Activated T-cell treated with anti-CD3 and anti-CD28 coated beads, Interleukin-2, amount 50 U/mL, for 1 hour (primary cell): Measurements from ENCODE around the gene TMPRSS12.
"Not testable (repeated sequence)": the region's sequence is repeated elsewhere in the genome, so short reads cannot be mapped to it uniquely, and the experiment has no call there.

ENCODE experiments used
- DNase-seq: peaks from one replicate; pipeline ENCODE4 v3.0.0-alpha.2; 2020

TMPRSS12 gene

DNA sequence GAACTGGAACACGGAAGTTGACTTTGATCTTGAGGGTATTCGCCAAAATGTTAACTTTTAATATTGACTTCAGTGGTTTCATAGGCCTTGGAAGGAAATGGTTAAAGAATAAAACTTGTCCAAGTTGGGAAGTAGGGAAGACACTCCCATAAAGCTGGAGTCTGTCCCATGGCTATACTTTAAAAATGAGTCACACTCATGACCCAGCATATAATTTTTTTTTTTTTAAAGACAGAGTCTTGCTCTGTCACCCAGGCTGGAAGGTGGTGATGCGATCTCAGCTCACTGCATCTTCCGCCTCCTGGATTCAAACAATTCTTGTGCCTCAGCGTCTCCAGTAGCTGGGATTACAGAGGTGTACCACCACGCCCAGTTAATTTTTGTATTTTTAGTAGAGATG is 19.6 kb downstream of the TMPRSS12 start:
- DNase-seq = no peak

DNA sequence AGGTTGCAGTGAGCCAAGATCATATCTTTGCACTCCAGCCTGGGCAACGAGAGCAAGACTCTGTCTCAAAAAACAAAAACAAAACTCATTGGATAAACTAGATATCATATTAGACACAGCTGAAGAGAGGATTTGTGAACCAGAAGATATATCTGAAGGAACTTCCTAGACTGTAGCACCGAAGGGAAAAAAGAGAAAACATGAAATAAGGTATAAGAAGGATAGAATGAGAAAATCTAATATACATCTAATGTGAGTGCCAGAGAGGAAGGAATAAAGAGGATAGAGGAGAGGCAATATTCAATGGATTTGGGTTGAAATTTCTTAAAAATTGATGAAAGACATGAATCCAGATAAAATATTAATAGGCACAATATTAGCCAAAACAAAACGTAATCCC is 22.5 kb downstream of the TMPRSS12 start:
- DNase-seq = no peak

DNA sequence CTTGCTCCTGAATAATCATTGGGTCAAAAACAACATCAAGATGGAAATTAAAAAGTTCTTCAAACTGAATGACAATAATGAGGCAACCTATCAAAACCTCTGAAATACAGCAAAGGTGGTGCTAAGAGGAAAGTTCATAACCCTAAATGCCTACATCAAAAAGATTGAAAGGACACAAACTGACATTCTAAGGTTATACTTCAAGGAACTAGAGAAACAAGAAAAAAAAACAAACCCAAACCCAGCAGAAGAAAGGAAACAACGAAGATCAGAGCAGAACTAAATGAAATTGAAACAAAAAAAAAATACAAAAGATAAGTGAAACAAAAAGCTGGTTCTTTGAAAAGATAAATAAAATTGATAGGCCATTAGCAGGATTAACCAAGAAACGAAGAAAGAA is 26.2 kb downstream of the TMPRSS12 start:
- DNase-seq = not testable (repeated sequence)

DNA sequence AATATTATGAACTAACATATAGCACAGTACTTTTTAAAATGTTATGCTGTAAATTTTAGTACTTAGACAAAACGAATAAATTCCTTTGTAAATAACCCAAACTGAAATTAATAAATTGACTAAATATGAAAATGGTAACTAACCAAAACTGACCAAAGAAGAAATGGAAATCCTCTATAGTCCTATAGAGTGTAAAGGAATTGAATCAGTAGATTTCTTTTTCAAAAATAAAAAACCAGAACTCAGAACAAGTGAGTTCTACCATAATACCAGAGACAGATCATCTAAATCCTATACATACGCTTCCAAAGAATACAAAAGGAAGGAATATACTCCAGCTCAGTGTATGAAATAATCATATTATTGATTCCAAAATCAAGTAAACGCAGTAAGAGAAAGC is 39.8 kb downstream of the TMPRSS12 start:
- DNase-seq = no peak

DNA sequence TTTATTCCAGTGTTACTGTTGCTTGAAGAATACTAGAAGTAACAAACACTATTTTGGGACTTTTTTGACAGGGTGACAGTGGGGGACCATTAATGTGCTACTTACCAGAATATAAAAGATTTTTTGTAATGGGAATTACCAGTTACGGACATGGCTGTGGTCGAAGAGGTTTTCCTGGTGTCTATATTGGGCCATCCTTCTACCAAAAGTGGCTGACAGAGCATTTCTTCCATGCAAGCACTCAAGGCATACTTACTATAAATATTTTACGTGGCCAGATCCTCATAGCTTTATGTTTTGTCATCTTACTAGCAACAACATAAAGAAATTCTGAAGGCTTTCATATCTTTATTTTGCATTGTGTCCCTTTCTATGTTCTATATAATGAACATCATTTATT is 44.5 kb downstream of the TMPRSS12 start:
- no peak for DNase-seq

DNA sequence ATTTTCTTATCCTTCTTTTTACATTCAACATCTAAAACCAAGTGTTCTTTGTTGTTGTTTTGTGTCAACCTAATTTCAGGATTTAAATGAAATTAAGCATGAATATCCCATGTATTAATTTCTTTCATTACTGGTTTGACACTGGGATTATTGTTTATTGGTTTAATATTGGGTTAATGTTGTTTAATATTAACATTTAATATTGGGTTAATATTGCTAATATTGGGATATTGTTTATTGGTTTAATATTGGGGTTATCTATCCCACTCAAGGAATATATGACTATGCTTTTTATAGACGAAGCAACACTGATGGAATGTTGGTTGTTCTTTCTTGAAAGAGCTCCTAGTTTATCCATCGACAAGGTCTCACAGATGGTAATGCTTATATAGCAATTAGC is 45.9 kb downstream of the TMPRSS12 start:
- no peak for DNase-seq

DNA sequence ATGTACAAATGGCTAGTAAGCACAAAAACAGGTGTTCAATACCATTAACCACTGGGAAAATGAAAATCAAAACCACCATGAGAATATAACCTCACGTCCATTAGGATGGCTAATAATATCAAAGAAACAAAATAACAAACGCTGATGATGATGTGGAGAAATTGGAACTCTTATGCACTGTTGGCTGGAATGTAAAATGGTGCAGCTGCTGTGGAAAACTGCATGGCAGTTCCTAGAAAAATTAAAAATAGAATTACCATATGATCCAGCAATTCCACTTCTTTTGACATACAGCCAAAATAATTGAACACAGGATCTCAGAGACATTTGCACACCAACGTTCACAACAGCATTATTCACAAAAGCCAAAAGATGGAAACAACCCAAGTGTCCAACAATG is 51.5 kb downstream of the TMPRSS12 start:
- DNase-seq = no peak

DNA sequence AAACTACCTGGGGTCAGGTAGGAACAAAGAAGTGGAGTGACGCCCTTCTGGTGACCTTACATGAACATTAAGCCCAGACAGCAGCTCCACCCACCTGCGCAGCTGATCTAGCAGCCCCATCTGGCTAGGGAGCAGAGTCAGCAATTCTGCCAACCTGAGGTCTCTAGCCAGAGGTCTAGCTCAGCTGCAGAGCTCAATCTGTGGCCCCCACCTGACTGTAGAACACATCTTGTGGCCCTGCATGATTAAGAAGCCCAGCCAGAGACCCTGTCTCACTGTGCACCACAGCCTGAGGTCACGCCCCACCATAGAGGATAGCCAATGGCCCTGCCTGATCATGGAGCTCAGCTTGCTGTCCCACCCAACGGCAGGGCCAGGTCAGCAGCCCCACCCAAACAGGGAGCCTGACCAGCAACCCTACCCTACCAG is 59.0 kb downstream of the TMPRSS12 start:
- DNase-seq = no peak

DNA sequence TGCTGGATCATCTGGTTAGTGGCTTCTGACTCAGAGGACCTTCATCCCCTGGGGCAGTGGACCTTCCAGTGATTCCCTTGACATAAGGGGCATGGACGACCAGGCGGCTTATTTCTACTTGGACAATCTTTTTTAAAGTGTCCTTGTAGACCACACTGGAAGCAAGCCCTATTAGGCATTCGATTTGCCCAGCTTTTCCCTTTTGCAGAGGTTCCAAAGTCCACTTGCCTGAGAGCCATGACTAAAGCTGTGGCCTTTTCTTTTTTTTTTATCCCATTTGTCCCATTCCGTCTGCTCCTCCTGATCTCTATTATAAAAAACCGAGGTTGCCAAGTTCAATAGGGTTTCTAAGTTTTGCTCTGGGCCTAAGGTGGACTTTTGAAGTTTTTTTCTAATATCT is 65.8 kb downstream of the TMPRSS12 start:
- DNase-seq = not testable (repeated sequence)

DNA sequence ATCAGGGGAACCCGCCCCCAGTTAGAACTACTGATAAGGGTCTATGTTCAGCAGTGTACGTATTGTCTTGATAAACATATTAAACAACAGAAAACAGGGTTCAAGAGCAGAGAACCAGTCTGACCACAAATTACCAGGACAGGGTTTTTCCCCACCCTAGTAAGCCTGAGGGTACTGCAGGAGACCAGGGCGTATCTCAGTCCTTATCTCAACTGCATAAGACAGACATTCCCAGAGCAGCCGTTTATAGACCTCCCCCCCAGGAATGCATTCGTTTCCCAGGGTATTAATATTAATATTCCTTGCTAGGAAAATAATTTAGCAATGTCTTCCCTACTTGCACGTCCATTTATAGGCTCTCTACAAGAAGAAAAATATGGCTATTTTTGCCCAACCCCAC is 69.6 kb downstream of the TMPRSS12 start:
- DNase-seq = not testable (repeated sequence)

DNA sequence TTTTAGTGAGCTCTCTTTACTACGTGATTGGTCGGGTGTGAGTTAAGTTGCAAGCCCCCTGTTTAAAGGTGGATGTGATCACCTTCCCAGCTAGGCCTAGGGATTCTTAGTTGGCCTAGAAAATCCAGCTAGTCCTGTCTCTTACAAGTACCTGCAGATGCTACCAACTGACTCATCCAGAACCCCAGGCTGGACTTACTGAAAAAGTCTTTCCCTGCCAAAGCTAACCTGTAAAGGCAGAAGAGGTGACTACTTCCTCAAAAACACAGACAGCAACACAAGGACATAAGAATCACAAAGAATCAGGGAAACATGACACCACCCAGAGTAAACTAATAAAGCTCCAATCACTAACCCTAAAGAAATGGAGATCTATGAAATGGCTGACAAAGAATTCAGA is 70.5 kb downstream of the TMPRSS12 start:
- no peak for DNase-seq

DNA sequence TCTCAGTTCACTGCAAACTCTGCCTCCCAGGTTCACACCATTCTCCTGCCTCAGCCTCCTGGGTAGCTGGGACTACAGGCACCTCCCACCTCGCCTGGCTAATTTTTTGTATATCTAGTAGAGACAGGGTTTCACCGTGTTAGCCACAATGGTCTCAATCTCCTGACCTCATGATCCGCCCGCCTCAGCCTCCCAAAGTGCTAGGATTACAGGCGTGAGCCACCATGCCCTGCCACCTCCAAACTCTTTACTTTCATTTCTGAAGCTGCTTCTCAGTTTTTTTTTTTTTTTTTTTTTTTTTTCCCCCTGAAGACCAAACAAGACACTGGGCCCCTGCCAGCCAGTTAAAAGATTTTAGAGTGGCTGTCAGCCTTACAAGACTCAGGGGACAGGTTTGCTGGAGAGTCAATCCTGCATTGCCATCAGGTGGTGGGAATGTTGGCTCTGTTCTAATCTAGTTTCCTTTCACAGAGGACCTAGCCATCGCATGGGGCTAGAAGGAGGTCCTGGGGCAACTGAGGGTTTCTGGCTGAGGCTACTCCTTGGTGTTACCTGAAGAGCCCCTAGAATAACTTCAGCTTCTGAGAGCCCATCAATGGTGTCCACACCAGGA is 72.3 kb downstream of the TMPRSS12 start:
- DNase-seq = no peak

DNA sequence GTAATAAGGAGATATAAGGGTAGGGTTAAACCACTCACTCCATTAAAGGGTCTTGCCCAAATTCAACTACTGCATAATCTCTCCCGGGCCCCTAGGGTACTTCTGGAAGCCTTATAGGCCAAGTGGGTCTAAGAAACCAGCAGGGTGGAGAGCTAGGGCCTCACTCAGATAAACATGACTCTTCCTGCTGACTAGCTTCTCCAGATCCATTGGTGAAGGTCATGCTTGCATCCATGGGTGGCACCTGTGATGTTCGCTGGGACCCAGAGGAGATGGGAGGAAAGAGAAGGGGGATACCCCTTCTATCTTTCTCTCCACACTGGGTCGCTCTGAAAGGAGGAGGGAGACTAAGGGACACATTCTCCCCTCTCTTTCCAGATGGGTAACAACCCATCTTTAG is 73.6 kb downstream of the TMPRSS12 start:
- DNase-seq = no peak

DNA sequence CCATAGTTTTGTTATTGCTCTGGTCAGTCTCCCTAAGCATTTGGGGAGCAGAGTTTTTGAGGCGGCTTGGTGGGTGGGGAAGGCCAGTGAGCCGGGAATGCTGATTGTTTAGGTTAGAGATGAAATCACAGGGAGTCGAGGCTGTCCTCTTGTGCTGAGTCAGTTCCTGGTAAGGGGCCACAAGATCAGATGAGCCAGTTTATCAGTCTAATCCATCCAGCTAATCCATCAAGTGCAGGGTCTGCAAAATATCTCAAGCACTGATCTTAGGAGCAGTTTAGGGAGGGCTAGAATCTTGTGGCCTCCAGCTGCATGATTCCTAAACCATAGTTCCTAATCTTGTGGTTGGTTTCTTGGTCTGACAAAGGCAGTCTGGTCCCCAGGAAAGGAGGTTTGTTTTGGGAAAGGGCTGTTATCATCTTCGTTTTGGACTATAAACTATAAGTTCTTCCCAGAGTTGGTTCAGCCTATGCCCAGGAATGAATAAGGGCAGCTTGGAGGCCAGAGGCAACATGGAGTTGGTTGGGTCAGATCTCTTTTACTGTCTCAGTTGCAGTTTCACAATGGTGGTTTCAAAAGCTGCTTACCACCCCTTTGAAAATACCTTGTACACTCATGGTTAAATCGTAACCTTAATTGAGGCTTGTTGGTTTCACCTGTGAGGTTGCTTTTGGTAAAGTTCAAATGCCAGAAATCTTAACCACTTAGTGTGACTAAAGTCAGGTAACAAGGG is 76.0 kb downstream of the TMPRSS12 start:
- no peak for DNase-seq

DNA sequence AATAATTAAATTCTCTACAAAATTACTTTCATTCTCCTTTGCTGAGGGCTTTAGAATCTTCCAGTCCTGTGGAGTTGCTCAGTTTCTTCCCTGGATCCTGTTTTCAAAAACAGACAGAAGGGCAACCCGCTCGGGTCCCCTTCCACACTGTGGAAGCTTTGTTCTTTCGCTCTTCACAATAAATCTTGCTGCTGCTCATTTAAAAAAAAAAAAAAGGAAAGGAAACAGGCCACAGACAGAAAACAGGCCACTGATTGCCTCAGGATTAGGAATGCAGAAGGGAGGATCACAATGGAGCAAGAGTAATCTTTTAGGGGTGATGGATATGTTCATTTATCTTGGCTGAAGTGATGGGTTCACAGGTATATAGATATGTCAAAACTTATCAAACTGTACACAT is 80.1 kb downstream of the TMPRSS12 start:
- DNase-seq = no peak

DNA sequence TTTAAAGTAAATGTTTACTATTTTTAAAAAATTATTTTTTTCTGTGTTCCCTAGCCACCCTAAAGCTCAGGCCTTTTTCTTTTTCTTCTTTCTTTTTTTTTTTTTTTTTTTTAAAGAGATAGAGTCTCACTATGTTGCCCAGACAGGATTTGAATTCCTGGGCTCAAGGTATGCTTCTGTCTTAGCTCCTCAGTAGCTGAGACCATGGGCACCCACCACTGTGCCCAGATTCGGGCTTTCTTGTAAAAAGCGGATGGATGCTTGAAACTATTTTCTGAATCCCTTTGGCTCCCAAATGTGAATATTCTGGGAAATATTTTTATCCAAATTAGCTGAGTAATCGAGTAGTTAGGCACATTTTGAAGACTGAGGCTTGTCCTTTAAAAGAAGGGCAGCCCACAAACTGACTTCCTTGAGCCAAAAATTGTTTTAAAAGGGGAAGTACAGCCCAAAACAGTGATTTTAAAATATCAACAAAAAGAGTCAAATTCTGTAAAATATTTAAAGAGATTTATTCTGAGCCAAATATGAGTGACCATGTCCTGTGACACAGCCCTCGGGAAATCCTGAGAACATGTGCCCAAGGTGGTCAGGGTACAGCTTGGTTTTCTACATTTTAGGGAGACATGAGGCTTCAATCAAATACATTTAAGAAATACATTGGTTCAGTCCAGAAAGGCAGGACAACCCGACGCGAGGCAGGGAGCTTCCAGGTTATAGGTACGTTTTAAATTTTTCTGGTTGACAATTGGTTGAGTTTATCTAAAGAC is 80.8 kb downstream of the TMPRSS12 start:
- no peak for DNase-seq

DNA sequence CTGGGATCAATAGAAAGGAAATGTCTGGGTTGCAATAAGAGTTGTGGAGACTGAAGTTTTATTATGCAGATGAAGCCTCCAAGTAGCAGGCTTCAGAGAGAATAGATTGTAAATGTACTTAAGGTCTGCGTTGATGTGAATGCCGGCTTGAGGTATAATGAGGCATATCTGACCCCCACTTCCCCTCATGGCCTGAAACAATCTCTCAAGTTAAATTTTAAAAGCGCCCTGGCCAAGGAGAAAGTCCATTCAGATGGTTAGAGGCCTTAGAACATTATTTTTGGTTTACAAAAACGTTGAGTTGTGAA is 81.4 kb downstream of the TMPRSS12 start:
- DNase-seq = no peak

DNA sequence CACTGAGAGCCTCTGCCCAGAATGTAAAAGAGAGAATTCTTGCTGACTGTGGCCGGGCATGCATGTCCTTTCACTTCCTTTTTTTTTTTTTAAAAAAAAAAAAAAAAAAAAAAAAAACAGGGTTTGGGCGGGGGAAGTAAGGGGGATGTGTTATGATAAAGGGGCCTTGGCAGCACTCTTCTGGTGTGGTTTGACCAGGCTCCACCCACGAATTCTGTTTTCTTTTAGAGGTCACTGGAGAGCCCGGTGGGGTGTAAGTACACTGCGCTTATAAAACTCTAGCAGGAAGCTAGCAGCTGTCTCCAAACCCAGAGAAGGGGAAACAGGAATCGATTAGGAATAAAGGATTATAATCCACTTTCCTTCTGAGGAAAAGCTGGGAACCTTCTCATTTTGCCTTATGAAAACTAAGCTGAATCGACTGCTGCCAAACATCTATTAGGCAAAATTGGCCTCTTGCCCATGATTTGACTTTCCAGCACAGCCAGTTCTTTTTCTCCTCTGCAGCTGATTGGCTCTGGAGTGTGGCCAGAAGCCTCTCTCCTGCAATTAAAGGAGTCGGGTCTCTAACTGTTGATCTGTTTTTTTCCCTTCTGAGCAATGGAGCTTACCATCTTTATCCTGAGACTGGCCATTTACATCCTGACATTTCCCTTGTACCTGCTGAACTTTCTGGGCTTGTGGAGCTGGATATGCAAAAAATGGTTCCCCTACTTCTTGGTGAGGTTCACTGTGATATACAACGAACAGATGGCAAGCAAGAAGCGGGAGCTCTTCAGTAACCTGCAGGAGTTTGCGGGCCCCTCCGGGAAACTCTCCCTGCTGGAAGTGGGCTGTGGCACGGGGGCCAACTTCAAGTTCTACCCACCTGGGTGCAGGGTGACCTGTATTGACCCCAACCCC is 82.0 kb downstream of the TMPRSS12 start:
- no peak for DNase-seq

DNA sequence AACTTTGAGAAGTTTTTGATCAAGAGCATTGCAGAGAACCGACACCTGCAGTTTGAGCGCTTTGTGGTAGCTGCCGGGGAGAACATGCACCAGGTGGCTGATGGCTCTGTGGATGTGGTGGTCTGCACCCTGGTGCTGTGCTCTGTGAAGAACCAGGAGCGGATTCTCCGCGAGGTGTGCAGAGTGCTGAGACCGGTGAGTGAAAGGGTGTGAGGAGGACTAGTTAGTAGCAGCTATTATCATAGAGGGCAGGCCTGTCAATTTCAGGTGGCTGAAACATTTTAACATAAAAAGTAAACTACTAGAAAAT is 82.6 kb downstream of the TMPRSS12 start:
- DNase-seq = no peak

DNA sequence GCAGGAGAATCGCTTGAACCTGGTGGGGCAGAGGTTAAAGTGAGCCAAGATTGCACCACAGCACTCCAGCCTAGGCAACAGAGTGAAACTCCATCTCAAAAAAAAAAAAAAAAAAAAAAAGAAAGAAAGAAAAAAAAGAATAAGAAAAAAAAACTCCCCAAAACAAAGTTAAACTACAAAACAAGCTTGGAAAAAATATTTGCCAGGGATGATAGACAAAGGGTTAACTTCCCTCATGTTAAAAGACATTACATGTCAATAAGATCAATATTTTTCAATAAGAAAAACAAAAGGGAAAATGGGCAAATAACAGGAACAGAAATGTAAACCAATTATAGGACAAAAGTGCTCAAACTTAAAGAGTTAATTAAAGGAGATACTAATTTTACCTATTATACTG is 83.2 kb downstream of the TMPRSS12 start:
- no peak for DNase-seq

DNA sequence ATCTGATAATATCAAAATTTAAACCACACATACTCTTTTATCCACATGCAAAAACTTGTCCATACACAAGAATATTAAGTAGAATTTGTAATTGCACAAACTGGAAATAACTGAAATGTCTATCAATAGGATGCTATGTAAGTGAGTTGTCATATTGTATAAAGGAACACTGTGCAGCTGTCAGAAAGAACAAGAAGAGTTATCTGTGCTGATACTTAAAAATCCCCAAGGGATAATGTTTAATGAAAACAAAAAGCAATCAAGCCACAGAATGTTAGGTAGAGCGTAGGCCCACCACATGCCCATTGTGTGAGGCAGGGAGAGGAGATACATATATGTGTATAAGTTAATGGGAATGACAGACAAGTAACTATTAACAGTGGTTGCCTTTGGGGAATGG is 83.7 kb downstream of the TMPRSS12 start:
- DNase-seq = no peak

DNA sequence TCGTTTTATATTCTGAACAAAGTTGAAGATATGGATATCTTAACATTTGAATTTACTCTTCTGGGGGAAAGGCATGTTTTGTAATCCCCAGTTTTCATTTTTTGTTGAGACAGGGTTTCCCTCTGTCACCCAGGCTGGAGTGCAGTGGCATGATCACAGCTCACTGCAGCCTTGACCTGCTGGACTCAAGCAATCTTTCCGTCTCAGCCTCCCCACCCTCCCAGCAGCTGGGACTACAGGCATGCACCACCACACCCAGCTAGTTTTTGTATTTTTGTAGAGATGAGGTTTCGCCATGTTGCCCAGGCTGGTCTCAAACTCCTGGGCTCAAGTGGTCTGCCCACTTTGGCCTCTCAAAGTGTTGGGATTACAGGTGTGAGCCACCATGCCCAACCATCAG is 84.2 kb downstream of the TMPRSS12 start:
- not testable (repeated sequence) for DNase-seq

DNA sequence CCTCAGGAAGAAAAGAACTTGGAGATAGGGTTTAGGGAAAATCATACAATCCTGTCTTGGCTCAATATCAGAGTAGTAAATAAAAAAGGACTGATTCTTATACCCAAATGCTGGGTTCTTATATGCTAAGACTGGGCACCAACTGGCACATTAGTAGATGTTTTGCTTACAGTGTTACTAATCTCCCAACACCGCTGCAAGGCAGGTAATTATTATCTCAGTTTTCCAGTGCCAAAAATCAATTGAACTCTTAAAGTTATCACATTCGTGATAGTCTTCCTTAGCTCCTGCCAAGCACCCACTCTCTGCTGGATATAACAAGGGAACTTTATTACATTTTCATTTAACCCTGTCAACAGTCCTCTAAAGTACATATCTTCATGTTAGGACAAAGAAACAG is 84.6 kb downstream of the TMPRSS12 start:
- no peak for DNase-seq
